Chondrocyte (in vitro differentiated cells): ENCODE results near the gene SYNRG. TPM values are rescaled to one million over a fixed set of nuclear protein-coding genes. Genes with fewer than 3 reads are reported as not detected.

Experiments
- DNase-seq: peaks from one replicate; pipeline ENCODE4 v3.0.0; 2021; ENCODE audit warnings: mixed read lengths, low spot score
- H3K27ac Mint-ChIP-seq: one replicate; pipeline ENCODE4 v1.8.0; 2021; ENCODE audit warnings: mild to moderate bottlenecking, moderate library complexity, mixed read lengths; ENCODE audit not compliant: unreplicated experiment
- H3K27me3 Mint-ChIP-seq: 2 replicates; pipeline ENCODE4 v1.8.0; 2021; ENCODE audit warnings: low read depth, mixed read lengths
- H3K36me3 Mint-ChIP-seq: 2 replicates; pipeline ENCODE4 v1.8.0; 2021; ENCODE audit warnings: low read depth, mixed read lengths
- H3K4me1 Mint-ChIP-seq: 2 replicates; pipeline ENCODE4 v1.8.0; 2021; ENCODE audit warnings: low read depth, mild to moderate bottlenecking, mixed read lengths
- H3K4me3 Mint-ChIP-seq: one replicate; pipeline ENCODE4 v1.8.0; 2021; ENCODE audit warnings: mild to moderate bottlenecking, moderate library complexity, mixed read lengths; ENCODE audit not compliant: unreplicated experiment
- H3K9me3 Mint-ChIP-seq: 2 replicates; pipeline ENCODE4 v1.8.0; 2021; ENCODE audit warnings: low read depth, mixed read lengths
- CTCF ChIP-seq: fragments of 200-600 bp; sonication (generic); IDR thresholded peaks from 2 replicates; pipeline ENCODE4 v1.5.0; 2021; ENCODE audit warnings: antibody characterized with exemption, mild to moderate bottlenecking, moderate library complexity
- total RNA-seq: library from RNA; stranded (reverse); gene quantifications from 3 replicates; pipeline ENCODE4 v1.2.1, GENCODE V29; 2021

Gene SYNRG
- total RNA-seq, 1 donor from 2014 or later, result 35.1 TPM

- no peak for TF ChIP-seq CTCF
- peaks cover 3% of the 10 kb centered on the region for H3K4me1 Mint-ChIP-seq
- no peak for DNase-seq
- H3K27ac Mint-ChIP-seq, result no peak overlapping the region
- no peaks in the 10 kb centered on the region for H3K27me3 Mint-ChIP-seq
- no peak overlapping the region for H3K4me3 Mint-ChIP-seq
- H3K9me3 Mint-ChIP-seq, result no peaks in the 10 kb centered on the region
- peaks cover 26% of the 10 kb centered on the region for H3K36me3 Mint-ChIP-seq
Measured at GRCh38 chr17:37564252-37564651, 45.0 kb downstream of the SYNRG start.

DNA sequence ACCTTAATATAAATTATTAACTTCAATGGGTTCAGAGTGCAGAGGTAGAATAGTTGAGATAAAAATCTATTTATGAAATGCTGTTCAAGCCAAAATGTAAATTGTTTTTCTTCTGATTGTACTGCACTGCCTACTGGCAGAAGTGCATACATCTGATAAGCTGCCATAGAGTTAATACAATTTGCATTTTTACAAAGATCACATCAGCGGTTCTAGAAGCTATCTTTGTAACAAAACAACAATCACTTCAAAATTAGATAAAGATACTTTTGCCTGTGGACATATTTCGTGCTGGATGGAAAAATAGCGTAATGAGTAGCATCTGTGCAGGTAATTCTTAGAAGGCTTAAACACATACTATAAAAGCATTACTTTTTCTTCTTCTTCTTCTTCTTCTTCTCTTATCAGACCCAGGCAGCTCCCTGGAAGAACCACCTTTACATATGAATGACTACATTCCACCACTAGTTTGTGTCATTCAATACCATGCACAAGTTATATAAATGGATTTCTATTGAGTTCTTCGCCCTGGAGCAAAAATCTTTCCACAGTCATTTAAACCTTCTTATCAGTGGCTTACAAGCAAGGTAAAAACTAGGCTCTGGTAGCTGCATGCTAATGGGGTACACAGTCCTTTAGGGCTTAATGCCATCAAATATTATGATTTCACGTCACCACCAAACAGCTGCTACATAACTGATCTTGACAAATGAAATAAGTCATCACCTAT lies 47.0 kb downstream of the SYNRG start:
- H3K36me3 Mint-ChIP-seq, result peaks cover 31% of the 10 kb centered on the region

GRCh38 chr17:37558299-37558698 lies 50.9 kb downstream of the SYNRG start:
- DNase-seq, result no peak
- H3K27ac Mint-ChIP-seq, result no peak overlapping the region
- H3K9me3 Mint-ChIP-seq, result no peaks in the 10 kb centered on the region
- TF ChIP-seq CTCF, result no peak
- H3K36me3 Mint-ChIP-seq, result peaks cover 21% of the 10 kb centered on the region
- H3K27me3 Mint-ChIP-seq, result no peaks in the 10 kb centered on the region
- H3K4me1 Mint-ChIP-seq, result no peaks in the 10 kb centered on the region
- H3K4me3 Mint-ChIP-seq, result no peak overlapping the region

More for the DNA sequence above, 47.0 kb downstream of the SYNRG start:
- H3K27ac Mint-ChIP-seq, result no peak overlapping the region
- no peak for DNase-seq
- H3K27me3 Mint-ChIP-seq, result no peaks in the 10 kb centered on the region
- H3K9me3 Mint-ChIP-seq, result no peaks in the 10 kb centered on the region
- H3K4me1 Mint-ChIP-seq, result peaks cover 2% of the 10 kb centered on the region
- TF ChIP-seq CTCF, result no peak
- H3K4me3 Mint-ChIP-seq, result no peak overlapping the region

- no peak overlapping the region for H3K27ac Mint-ChIP-seq
- H3K36me3 Mint-ChIP-seq, result peaks cover 27% of the 10 kb centered on the region
Measured at GRCh38 chr17:37557482-37557881, 51.7 kb downstream of the SYNRG start.

DNA sequence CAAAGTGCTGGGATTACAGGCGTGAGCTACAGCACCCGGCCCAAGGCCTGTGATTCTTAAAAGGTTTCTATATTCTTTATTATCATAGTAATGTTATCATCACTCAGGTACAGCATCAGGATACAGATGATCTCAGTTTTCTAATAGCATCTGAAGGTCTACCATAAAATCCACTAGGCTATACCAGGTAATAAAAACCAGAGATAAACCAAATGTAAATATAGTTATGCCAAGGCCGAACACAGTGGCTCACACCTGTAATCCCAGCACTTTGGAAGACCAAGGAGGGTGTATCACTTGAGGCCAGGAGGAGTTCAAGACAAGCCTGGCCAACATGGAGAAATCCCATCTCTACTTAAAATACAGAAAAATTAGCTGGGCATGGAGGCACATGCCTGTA lies 53.8 kb downstream of the SYNRG start:
- H3K27me3 Mint-ChIP-seq, result no peaks in the 10 kb centered on the region
- TF ChIP-seq CTCF, result no peak

More at GRCh38 chr17:37557482-37557881, 51.7 kb downstream of the SYNRG start:
- Mint-ChIP-seq H3K4me3 (no peak overlapping the region), H3K27me3 (no peaks in the 10 kb centered on the region), H3K9me3 (no peaks in the 10 kb centered on the region), H3K4me1 (peaks cover under 1% of the 10 kb centered on the region)
- TF ChIP-seq CTCF, result no peak
- no peak for DNase-seq

More for the DNA sequence above, 53.8 kb downstream of the SYNRG start:
- DNase-seq, result no peak
- Mint-ChIP-seq H3K27ac (no peak overlapping the region), H3K4me1 (peaks cover 11% of the 10 kb centered on the region), H3K9me3 (no peaks in the 10 kb centered on the region), H3K4me3 (no peak overlapping the region), H3K36me3 (peaks cover 22% of the 10 kb centered on the region)
